ENCODE measurements around the gene MKNK2.

The MKNK2 gene

GRCh38 chr19:2051773-2052704 lies 995 bp upstream of the MKNK2 start:
- no peak overlapping the region for H2BK120ac ChIP-seq (ENCODE audit: low read depth, low read length)

GRCh38 chr19:2050349-2050990 lies 574 bp downstream of the MKNK2 start:
- no CpG with 5 or more reads among the region's 49 CpGs for WGBS (ENCODE audit: extremely low coverage, insufficient coverage, low lambda C conversion rate)

More at GRCh38 chr19:2051773-2052704, 995 bp upstream of the MKNK2 start:
- Histone ChIP-seq H3K4me3 (ENCODE audit: low read length) (no peak overlapping the region), H3K23ac (ENCODE audit: low read length) (no peak overlapping the region), H3K36me3 (ENCODE audit: control insufficient read depth, insufficient read depth, low read length) (no peaks in the 10 kb centered on the region), H3K4me2 (ENCODE audit: low read length) (no peak overlapping the region), H3K56ac (ENCODE audit: low read length) (peak overlapping the region; percentile 2), H3K4ac (ENCODE audit: low read depth, low read length) (no peak overlapping the region), H3K4me1 (ENCODE audit: control insufficient read depth, low read depth, low read length) (peaks cover 4% of the 10 kb centered on the region), H3K27ac (ENCODE audit: low read depth, low read length) (no peak overlapping the region), H2BK15ac (replicated peaks; ENCODE audit: low read depth) (no peak overlapping the region), H3K79me1 (ENCODE audit: low read length) (peaks cover 18% of the 10 kb centered on the region), H4K5ac (ENCODE audit: low read length) (no peak overlapping the region), H3K9ac (ENCODE audit: low read length) (no peak overlapping the region), H3K18ac (ENCODE audit: low read length) (no peak overlapping the region), H3K27me3 (ENCODE audit: insufficient read depth, low read length, poor library complexity) (no peaks in the 10 kb centered on the region), H2BK5ac (ENCODE audit: low read length) (no peak overlapping the region), H2AK5ac (ENCODE audit: low read length) (peak overlapping the region; percentile 69), H3K79me2 (ENCODE audit: control insufficient read depth, insufficient read depth, low read length) (peaks cover 22% of the 10 kb centered on the region), H4K8ac (ENCODE audit: low read depth, low read length) (peak overlapping the region; percentile 41)
- no peak for DNase-seq
- WGBS (ENCODE audit: extremely low coverage, insufficient coverage, low lambda C conversion rate), result no CpG with 5 or more reads among the region's 18 CpGs

GRCh38 chr19:2049741-2050348 lies 1.2 kb downstream of the MKNK2 start:
- no CpG with 5 or more reads among the region's 16 CpGs for WGBS (ENCODE audit: extremely low coverage, insufficient coverage, low lambda C conversion rate)
- H2BK15ac ChIP-seq (replicated peaks; ENCODE audit: low read depth), result no peak overlapping the region
- H3K79me2 ChIP-seq (ENCODE audit: control insufficient read depth, insufficient read depth, low read length), result peaks cover 22% of the 10 kb centered on the region
- no peak overlapping the region for H2BK120ac ChIP-seq (ENCODE audit: low read depth, low read length)
- H4K5ac ChIP-seq (ENCODE audit: low read length), result no peak overlapping the region
- H4K8ac ChIP-seq (ENCODE audit: low read depth, low read length), result no peak overlapping the region
- H3K4me2 ChIP-seq (ENCODE audit: low read length), result peak overlapping the region; percentile 94
- H3K36me3 ChIP-seq (ENCODE audit: control insufficient read depth, insufficient read depth, low read length), result no peaks in the 10 kb centered on the region
- H3K56ac ChIP-seq (ENCODE audit: low read length), result peak overlapping the region; percentile 88
- peaks cover 19% of the 10 kb centered on the region for H3K79me1 ChIP-seq (ENCODE audit: low read length)
- no peak overlapping the region for H2BK5ac ChIP-seq (ENCODE audit: low read length)
- peak; percentile 72 for DNase-seq
- peaks cover 2% of the 10 kb centered on the region for H3K4me1 ChIP-seq (ENCODE audit: control insufficient read depth, low read depth, low read length)
- H3K4ac ChIP-seq (ENCODE audit: low read depth, low read length), result no peak overlapping the region
- H3K4me3 ChIP-seq (ENCODE audit: low read length), result peak overlapping the region; percentile 82
- H3K18ac ChIP-seq (ENCODE audit: low read length), result no peak overlapping the region
- no peaks in the 10 kb centered on the region for H3K27me3 ChIP-seq (ENCODE audit: insufficient read depth, low read length, poor library complexity)
- no peak overlapping the region for H3K27ac ChIP-seq (ENCODE audit: low read depth, low read length)
- H2AK5ac ChIP-seq (ENCODE audit: low read length), result no peak overlapping the region
- H3K23ac ChIP-seq (ENCODE audit: low read length), result no peak overlapping the region
- peak overlapping the region; percentile 90 for H3K9ac ChIP-seq (ENCODE audit: low read length)

More at GRCh38 chr19:2050349-2050990, 574 bp downstream of the MKNK2 start:
- H3K79me2 ChIP-seq (ENCODE audit: control insufficient read depth, insufficient read depth, low read length), result peaks cover 22% of the 10 kb centered on the region
- no peak overlapping the region for H2AK5ac ChIP-seq (ENCODE audit: low read length)
- peak overlapping the region; percentile 88 for H3K56ac ChIP-seq (ENCODE audit: low read length)
- no peak overlapping the region for H2BK120ac ChIP-seq (ENCODE audit: low read depth, low read length)
- no peaks in the 10 kb centered on the region for H3K27me3 ChIP-seq (ENCODE audit: insufficient read depth, low read length, poor library complexity)
- H2BK5ac ChIP-seq (ENCODE audit: low read length), result no peak overlapping the region
- no peak for DNase-seq
- no peaks in the 10 kb centered on the region for H3K36me3 ChIP-seq (ENCODE audit: control insufficient read depth, insufficient read depth, low read length)
- H3K23ac ChIP-seq (ENCODE audit: low read length), result peak overlapping the region; percentile 94
- H3K4me3 ChIP-seq (ENCODE audit: low read length), result peak overlapping the region; percentile 82
- H2BK15ac ChIP-seq (replicated peaks; ENCODE audit: low read depth), result no peak overlapping the region
- H3K79me1 ChIP-seq (ENCODE audit: low read length), result peaks cover 19% of the 10 kb centered on the region
- H3K18ac ChIP-seq (ENCODE audit: low read length), result peak overlapping the region; percentile 80
- no peak overlapping the region for H4K5ac ChIP-seq (ENCODE audit: low read length)
- peak overlapping the region; percentile 90 for H3K9ac ChIP-seq (ENCODE audit: low read length)
- no peak overlapping the region for H3K27ac ChIP-seq (ENCODE audit: low read depth, low read length)
- peak overlapping the region; percentile 94 for H3K4me2 ChIP-seq (ENCODE audit: low read length)
- H4K8ac ChIP-seq (ENCODE audit: low read depth, low read length), result no peak overlapping the region
- peaks cover 2% of the 10 kb centered on the region for H3K4me1 ChIP-seq (ENCODE audit: control insufficient read depth, low read depth, low read length)
- peak overlapping the region; percentile 81 for H3K4ac ChIP-seq (ENCODE audit: low read depth, low read length)

GRCh38 chr19:2048959-2049740 lies 1.9 kb downstream of the MKNK2 start:
- Histone ChIP-seq H3K23ac (ENCODE audit: low read length) (peak overlapping the region; percentile 45), H3K27me3 (ENCODE audit: insufficient read depth, low read length, poor library complexity) (no peaks in the 10 kb centered on the region), H3K4me2 (ENCODE audit: low read length) (peak overlapping the region; percentile 11), H3K4me3 (ENCODE audit: low read length) (no peak overlapping the region), H3K79me2 (ENCODE audit: control insufficient read depth, insufficient read depth, low read length) (peaks cover 22% of the 10 kb centered on the region), H3K9ac (ENCODE audit: low read length) (peak overlapping the region; percentile 90), H2AK5ac (ENCODE audit: low read length) (no peak overlapping the region), H3K18ac (ENCODE audit: low read length) (no peak overlapping the region), H2BK120ac (ENCODE audit: low read depth, low read length) (no peak overlapping the region), H2BK15ac (replicated peaks; ENCODE audit: low read depth) (no peak overlapping the region), H3K4ac (ENCODE audit: low read depth, low read length) (no peak overlapping the region), H3K36me3 (ENCODE audit: control insufficient read depth, insufficient read depth, low read length) (no peaks in the 10 kb centered on the region), H4K8ac (ENCODE audit: low read depth, low read length) (no peak overlapping the region), H3K4me1 (ENCODE audit: control insufficient read depth, low read depth, low read length) (peaks cover 2% of the 10 kb centered on the region), H3K27ac (ENCODE audit: low read depth, low read length) (no peak overlapping the region), H2BK5ac (ENCODE audit: low read length) (no peak overlapping the region), H4K5ac (ENCODE audit: low read length) (no peak overlapping the region), H3K79me1 (ENCODE audit: low read length) (peaks cover 19% of the 10 kb centered on the region), H3K56ac (ENCODE audit: low read length) (peak overlapping the region; percentile 88)
- no peak for DNase-seq
- WGBS (ENCODE audit: extremely low coverage, insufficient coverage, low lambda C conversion rate), result no CpG with 5 or more reads among the region's 27 CpGs

- no peak overlapping the region for H2BK5ac ChIP-seq (ENCODE audit: low read length)
- H3K79me1 ChIP-seq (ENCODE audit: low read length), result peaks cover 19% of the 10 kb centered on the region
- H3K79me2 ChIP-seq (ENCODE audit: control insufficient read depth, insufficient read depth, low read length), result peaks cover 22% of the 10 kb centered on the region
- peaks cover 2% of the 10 kb centered on the region for H3K4me1 ChIP-seq (ENCODE audit: control insufficient read depth, low read depth, low read length)
- no peak overlapping the region for H2BK15ac ChIP-seq (replicated peaks; ENCODE audit: low read depth)
- H2AK5ac ChIP-seq (ENCODE audit: low read length), result no peak overlapping the region
- DNase-seq, result no peak
- H3K36me3 ChIP-seq (ENCODE audit: control insufficient read depth, insufficient read depth, low read length), result no peaks in the 10 kb centered on the region
- H3K27ac ChIP-seq (ENCODE audit: low read depth, low read length), result no peak overlapping the region
- no peak overlapping the region for H3K9ac ChIP-seq (ENCODE audit: low read length)
- no peak overlapping the region for H3K18ac ChIP-seq (ENCODE audit: low read length)
- H3K27me3 ChIP-seq (ENCODE audit: insufficient read depth, low read length, poor library complexity), result no peaks in the 10 kb centered on the region
- no peak overlapping the region for H4K5ac ChIP-seq (ENCODE audit: low read length)
- no peak overlapping the region for H3K4ac ChIP-seq (ENCODE audit: low read depth, low read length)
- H3K4me3 ChIP-seq (ENCODE audit: low read length), result no peak overlapping the region
- H2BK120ac ChIP-seq (ENCODE audit: low read depth, low read length), result no peak overlapping the region
- H4K8ac ChIP-seq (ENCODE audit: low read depth, low read length), result no peak overlapping the region
- H3K4me2 ChIP-seq (ENCODE audit: low read length), result no peak overlapping the region
- no peak overlapping the region for H3K23ac ChIP-seq (ENCODE audit: low read length)
- no peak overlapping the region for H3K56ac ChIP-seq (ENCODE audit: low read length)
- no CpG with 5 or more reads among the region's 17 CpGs for WGBS (ENCODE audit: extremely low coverage, insufficient coverage, low lambda C conversion rate)
These were observed 2.7 kb downstream of the MKNK2 start for GRCh38 chr19:2048104-2048958.
